Tibial artery (tissue), 4 donors: ENCODE results near the gene ABCB1.

Source experiments
- DNase-seq, 2 donors: peaks; one replicate each; pipeline ENCODE4 v3.0.0-alpha.2; 2019
- H3K27ac ChIP-seq, 2 donors: fragments of 200-600 bp; sonication (generic) in 1 of 2; 1 replicate in 1 of 2; 2 replicates in 1 of 2; pipeline ENCODE4 v1.5.1; 2018 to 2019; ENCODE audit warnings: mild to moderate bottlenecking in 1 of 2
- H3K27me3 ChIP-seq, 2 donors: fragments of 200-600 bp; sonication (generic) in 1 of 2; one replicate each; pipeline versions ENCODE4 v1.5.1 to v1.6.0; 2016 to 2019
- H3K36me3 ChIP-seq, 3 donors: fragments of 200-600 bp; sonication (generic) in 2 of 3; one replicate each; pipeline ENCODE4 v1.5.1; 2016 to 2019; ENCODE audit warnings: mild to moderate bottlenecking in 2 of 3
- H3K4me1 ChIP-seq, 4 donors: fragments of 200-600 bp; sonication (generic) in 2 of 4; 1 replicate in 3 of 4; 2 replicates in 1 of 4; pipeline ENCODE4 v1.5.1; 2016 to 2019
- H3K4me3 ChIP-seq, 2 donors: fragments of 200-600 bp; sonication (generic) in 1 of 2; 1 replicate in 1 of 2; 2 replicates in 1 of 2; pipeline ENCODE4 v1.5.1; 2018 to 2019; ENCODE audit warnings: mild to moderate bottlenecking in 2 of 2
- H3K9me3 ChIP-seq, 3 donors: fragments of 200-600 bp; sonication (generic) in 1 of 3; one replicate each; pipeline ENCODE4 v1.5.1; 2016 to 2019
- CTCF ChIP-seq, 2 experiments: fragments of 200-600 bp in 1 of 2; fragments of 450-650 bp in 1 of 2; IDR thresholded peaks; one replicate each; pipeline ENCODE4 v1.5.1; 2017 to 2019; ENCODE audit warnings: antibody characterized with exemption in 2 of 2, mild to moderate bottlenecking in 1 of 2, moderate library complexity in 1 of 2
- intact Hi-C: fragments of 100-400 bp; cut with DNase I; formaldehyde crosslinking; loops from one replicate; pipeline ENCODE4 v1.15.0; 2023; ENCODE audit warnings: low total_unique reads

ABCB1 gene

GRCh38 chr7:87600130-87601124 lies at the start of gene ABCB1:
Gene ABCB1 (minus strand): TSS chr7:87600884. CDS start chr7:87600184, 700 bp downstream.
- intact Hi-C loops, result no loop called here
- Histone ChIP-seq H3K9me3 (no peaks in the 10 kb centered on the region), H3K36me3 (no peaks in the 10 kb centered on the region), H3K27me3 (peaks cover 0 to 15% of the 10 kb centered on the region in 2 donors), H3K4me1 (peaks cover 0 to 12% (median 8%) of the 10 kb centered on the region in 4 donors), H3K4me3 (peak within 1 kb of the TSS; percentile 29 to 50), H3K27ac (no peak within 1 kb of the TSS)
- TF ChIP-seq CTCF (IDR thresholded peaks at IDR 0.05), result no peak
- DNase-seq, result peak; percentile 31 to 59

- H3K4me3 ChIP-seq, result no peak overlapping the region
- no peaks in the 10 kb centered on the region for H3K4me1 ChIP-seq
- intact Hi-C loops, result no loop called here
- no peak overlapping the region for H3K27ac ChIP-seq
- H3K27me3 ChIP-seq, result no peaks in the 10 kb centered on the region
- no peak for DNase-seq
- TF ChIP-seq CTCF (IDR thresholded peaks at IDR 0.05), result no peak
- no peaks in the 10 kb centered on the region for H3K9me3 ChIP-seq
- H3K36me3 ChIP-seq, result no peaks in the 10 kb centered on the region
Observed at GRCh38 chr7:87648316-87648715, 47.6 kb upstream of the ABCB1 start.

GRCh38 chr7:87645446-87645845 lies 44.8 kb upstream of the ABCB1 start:
- H3K36me3 ChIP-seq, result no peaks in the 10 kb centered on the region
- no peak overlapping the region for H3K27ac ChIP-seq
- H3K27me3 ChIP-seq, result no peaks in the 10 kb centered on the region
- no peak for TF ChIP-seq CTCF (IDR thresholded peaks at IDR 0.05)
- H3K9me3 ChIP-seq, result no peaks in the 10 kb centered on the region
- intact Hi-C loops, result no loop called here
- H3K4me3 ChIP-seq, result no peak overlapping the region
- H3K4me1 ChIP-seq, result no peaks in the 10 kb centered on the region
- no peak for DNase-seq

- no peaks in the 10 kb centered on the region for H3K27me3 ChIP-seq
- intact Hi-C loops, result no loop called here
- DNase-seq, result no peak
- H3K9me3 ChIP-seq, result no peaks in the 10 kb centered on the region
- H3K4me1 ChIP-seq, result no peaks in the 10 kb centered on the region
- H3K27ac ChIP-seq, result no peak overlapping the region
- H3K4me3 ChIP-seq, result no peak overlapping the region
- H3K36me3 ChIP-seq, result no peaks in the 10 kb centered on the region
- no peak for TF ChIP-seq CTCF (IDR thresholded peaks at IDR 0.05)
Observed at GRCh38 chr7:87635921-87636320, 35.2 kb upstream of the ABCB1 start.

GRCh38 chr7:87628780-87629569 lies 28.3 kb upstream of the ABCB1 start:
- Histone ChIP-seq H3K4me1 (peaks cover 0 to 19% (median 16%) of the 10 kb centered on the region in 4 donors), H3K27ac (no peak overlapping the region), H3K36me3 (no peaks in the 10 kb centered on the region), H3K27me3 (peaks cover 0 to 4% of the 10 kb centered on the region in 2 donors), H3K4me3 (peak overlapping the region; percentile 53 to 57), H3K9me3 (no peaks in the 10 kb centered on the region)
- intact Hi-C loops, result no loop called here
- TF ChIP-seq CTCF (IDR thresholded peaks at IDR 0.05), result no peak
- DNase-seq, result no peak
